Inflammatory macrophage treated with lipopolysaccharide for 1 hour (primary cell): Measurements from ENCODE around the gene HLF.
"Not testable (repeated sequence)": the region's sequence is repeated elsewhere in the genome, so short reads cannot be mapped to it uniquely, and the experiment has no call there.

Source experiments
- DNase-seq, 2 donors: peaks; one replicate each; pipeline ENCODE4 v3.0.0-alpha.2; 2020 to 2022

The HLF gene

DNA sequence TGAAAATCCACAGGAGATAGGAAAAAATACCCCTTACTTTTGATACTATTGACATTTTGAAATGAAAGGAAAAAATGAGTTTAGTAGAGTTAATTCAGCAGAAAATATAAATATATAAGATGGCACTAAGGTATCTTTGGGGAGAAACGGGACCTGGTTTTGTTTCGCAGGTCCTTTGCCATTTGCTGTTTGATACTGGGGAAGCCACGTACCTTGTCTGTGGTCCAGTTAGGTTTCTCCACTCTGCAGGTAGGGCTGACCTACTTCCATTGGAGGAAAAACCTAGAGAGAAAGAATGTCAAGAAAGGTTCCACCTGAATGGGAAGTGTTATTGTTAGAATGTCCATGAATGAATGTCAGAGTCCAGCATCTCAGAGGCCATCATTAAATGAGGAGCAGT, 48.1 kb downstream of the HLF start:
- no peak for DNase-seq

DNA sequence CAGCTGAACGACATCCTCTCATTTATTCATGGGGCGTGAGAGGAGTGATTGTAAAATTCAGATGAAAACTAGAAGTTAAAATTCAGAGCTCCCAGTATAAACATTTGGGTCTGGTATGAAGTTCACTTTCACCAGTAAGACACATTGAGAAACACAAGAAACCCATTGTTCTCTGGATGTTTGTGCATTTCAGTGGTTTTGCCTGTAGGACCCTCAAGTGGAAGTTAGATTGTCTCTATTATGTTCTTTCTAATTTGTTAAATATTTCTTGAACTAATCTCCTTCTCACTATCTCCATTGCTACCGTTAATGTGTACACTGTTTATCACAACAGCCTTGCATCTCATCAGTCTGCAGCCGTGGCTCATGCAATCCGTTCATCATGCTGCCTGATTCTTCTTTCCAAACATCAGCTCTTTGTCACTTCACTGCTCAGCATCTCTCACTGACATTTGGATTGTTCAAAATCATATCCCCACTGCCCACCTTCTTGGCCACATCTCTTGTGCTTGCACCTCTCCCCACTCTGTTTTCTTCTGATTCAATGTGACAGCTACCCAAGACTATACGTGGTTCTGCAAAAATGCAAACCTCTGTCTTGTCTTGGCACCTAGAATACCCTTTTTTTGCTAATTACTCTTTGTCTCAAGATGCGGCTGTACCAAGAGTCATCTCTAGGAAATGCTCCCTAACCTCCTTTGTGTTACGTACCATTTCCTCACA, 49.5 kb downstream of the HLF start:
- DNase-seq, result no peak

GRCh38 chr17:55314784-55315491, 50.2 kb downstream of the HLF start:
- DNase-seq, result no peak

DNA sequence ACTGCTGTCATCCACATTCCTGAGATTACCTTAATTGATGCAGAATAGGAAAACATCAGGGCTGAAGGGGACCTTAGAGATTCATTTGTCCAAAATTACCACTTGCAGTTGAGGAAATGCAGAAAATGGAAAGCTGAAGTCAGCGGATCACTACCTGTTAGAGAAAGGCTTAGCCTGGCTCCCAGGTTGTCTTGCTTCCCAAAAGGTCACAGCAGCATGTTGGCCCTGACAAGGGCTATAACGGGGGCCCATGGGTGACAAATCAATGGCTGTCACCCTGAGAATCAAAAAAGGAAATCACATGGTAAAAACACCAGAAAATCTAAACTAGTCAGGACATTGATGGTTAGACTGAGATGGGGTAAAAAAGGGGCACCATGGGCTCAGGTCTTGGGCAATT, 51.7 kb downstream of the HLF start:
- no peak for DNase-seq

- no peak for DNase-seq
Measured at GRCh38 chr17:55317284-55317683, 52.5 kb downstream of the HLF start.

GRCh38 chr17:55318081-55318480, 53.3 kb downstream of the HLF start:
- no peak for DNase-seq

DNA sequence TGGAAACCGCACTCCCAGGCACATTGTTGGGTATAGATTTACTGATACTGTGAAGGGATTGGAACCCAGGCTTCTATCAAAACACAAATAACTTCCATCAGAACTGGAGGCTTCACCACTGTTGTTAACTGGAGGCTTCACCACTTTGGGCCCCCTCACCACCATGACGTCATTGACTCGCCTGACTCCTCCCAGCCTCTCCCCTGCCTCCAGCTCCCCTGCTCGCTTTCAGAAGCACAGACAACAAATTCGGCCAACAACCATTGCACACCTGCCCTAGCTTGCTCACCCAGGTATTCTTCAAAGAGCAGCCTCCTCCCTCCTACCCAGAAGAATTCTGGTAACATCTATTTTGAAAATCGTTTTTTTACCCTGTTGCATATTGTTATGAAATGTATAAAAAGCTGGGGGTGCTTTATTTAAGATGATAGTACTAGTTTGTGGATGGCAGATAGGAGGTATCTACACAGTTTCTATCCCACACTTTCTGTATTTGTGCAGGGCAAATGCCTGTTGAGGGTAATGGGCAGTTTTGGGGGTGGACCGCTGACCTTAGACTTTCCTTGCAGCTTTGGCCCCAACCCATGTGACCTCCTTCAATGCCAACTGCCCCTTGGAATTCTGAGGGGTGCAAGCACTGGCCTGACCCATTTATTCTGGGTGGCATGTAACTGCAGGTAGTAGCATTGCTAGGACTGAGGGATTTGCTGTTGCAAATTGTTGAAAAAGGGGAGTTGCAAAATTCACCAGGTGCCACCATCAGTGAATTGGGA, 54.1 kb downstream of the HLF start:
- no peak for DNase-seq

- no peak for DNase-seq
Measured at GRCh38 chr17:55319933-55320593, 55.3 kb downstream of the HLF start.

DNA sequence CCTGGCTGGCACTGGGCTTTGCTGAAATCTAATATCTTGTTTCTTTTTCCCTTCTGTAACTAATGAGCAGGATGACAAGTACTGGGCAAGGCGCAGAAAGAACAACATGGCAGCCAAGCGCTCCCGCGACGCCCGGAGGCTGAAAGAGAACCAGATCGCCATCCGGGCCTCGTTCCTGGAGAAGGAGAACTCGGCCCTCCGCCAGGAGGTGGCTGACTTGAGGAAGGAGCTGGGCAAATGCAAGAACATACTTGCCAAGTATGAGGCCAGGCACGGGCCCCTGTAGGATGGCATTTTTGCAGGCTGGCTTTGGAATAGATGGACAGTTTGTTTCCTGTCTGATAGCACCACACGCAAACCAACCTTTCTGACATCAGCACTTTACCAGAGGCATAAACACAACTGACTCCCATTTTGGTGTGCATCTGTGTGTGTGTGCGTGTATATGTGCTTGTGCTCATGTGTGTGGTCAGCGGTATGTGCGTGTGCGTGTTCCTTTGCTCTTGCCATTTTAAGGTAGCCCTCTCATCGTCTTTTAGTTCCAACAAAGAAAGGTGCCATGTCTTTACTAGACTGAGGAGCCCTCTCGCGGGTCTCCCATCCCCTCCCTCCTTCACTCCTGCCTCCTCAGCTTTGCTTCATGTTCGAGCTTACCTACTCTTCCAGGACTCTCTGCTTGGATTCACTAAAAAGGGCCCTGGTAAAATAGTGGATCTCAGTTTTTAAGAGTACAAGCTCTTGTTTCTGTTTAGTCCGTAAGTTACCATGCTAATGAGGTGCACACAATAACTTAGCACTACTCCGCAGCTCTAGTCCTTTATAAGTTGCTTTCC, 56.0 kb downstream of the HLF start:
- DNase-seq, result no peak

- no peak for DNase-seq
Measured at GRCh38 chr17:55321427-55322060, 56.8 kb downstream of the HLF start.

- no peak for DNase-seq
Measured at GRCh38 chr17:55322453-55322985, 57.8 kb downstream of the HLF start.

DNA sequence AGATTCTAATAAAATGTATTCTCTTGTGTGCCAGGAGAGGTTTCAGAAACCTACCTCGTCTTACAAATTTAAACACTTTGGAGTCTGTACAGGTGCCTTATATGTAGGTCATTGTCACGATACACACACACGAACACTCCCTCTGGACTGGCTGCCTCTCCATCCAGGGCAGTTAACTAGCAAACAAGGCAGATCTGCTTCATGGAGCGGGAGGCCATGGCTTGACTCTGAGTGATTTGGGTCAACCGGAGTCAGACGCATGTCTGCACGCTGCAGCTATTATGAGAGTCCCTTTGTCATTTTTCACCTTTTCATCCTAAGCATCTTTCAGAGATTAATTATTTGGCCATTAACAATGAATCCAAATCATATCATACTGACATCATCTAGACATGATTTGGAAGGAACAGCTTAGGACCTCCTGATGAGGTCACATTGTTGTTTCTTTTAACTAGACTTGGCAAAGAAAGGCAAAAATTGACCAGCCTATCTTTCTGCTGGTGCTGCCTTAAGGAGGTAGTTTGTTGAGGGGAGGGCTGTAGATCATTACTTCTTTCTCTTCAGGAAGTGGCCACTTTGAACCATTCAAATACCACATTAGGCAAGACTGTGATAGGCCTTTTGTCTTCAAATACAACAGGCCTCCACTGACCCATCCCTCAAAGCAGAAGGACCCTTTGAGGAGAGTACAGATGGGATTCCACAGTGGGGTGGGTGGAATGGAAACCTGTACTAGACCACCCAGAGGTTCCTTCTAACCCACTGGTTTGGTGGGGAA, 58.9 kb downstream of the HLF start:
- DNase-seq, result no peak

DNA sequence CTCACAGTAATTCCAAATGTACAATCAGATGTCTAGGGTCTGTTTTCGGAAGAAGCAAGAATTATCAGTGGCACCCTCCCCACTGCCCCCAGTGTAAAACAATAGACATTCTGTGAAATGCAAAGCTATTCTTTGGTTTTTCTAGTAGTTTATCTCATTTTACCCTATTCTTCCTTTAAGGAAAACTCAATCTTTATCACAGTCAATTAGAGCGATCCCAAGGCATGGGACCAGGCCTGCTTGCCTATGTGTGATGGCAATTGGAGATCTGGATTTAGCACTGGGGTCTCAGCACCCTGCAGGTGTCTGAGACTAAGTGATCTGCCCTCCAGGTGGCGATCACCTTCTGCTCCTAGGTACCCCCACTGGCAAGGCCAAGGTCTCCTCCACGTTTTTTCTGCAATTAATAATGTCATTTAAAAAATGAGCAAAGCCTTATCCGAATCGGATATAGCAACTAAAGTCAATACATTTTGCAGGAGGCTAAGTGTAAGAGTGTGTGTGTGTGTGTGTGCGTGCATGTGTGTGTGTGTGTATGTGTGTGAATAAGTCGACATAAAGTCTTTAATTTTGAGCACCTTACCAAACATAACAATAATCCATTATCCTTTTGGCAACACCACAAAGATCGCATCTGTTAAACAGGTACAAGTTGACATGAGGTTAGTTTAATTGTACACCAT, 59.7 kb downstream of the HLF start:
- DNase-seq, result no peak

GRCh38 chr17:55325406-55325805, 60.6 kb downstream of the HLF start:
- no peak for DNase-seq

- no peak for DNase-seq
Measured at GRCh38 chr17:55326030-55326429, 61.3 kb downstream of the HLF start.

DNA sequence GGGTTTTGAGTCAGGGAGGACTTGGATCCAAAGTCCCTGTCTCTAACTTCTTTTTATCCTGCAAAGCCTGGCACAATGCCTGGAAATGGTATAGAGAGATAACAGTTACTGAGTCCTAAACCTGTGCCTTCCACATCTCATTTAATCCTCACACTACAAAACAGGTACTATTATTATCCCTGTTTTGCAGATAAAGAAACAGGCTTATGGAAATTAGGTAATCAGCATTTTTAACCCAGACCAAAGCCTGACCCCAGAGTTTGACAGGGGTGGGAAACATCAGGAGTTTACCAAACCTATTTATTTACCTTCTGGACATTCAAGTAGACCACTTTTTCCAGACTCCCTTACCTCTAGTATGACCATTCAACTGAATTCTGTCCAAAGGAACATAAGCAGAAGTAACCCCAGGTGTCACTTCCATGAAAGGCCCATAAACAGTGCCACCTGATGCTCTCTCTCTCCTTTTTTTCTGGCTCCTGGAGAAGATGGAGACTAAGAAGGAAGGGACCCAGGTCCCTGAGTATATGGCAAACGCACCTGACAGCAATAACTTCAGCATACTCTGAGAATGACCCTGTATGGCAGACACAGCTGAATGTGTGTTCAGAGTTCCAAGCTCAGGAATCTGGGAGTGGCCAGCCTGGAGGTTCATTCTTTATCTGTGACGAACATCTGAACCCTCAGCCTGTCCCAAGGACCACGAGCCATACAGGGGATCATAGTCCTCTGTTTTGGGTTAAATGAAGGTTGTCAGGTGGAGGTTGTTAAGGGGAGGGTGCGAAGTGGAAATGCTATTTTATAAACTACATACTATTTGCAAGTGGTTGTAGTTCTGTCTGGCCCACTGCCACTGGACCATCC, 62.7 kb downstream of the HLF start:
- DNase-seq, result no peak

GRCh38 chr17:55328514-55328913, 63.8 kb downstream of the HLF start:
- not testable (repeated sequence) for DNase-seq

GRCh38 chr17:55330344-55330933, 65.7 kb downstream of the HLF start:
- DNase-seq, result no peak
